ENCODE measurements around the gene ADAMTS12.

DNA sequence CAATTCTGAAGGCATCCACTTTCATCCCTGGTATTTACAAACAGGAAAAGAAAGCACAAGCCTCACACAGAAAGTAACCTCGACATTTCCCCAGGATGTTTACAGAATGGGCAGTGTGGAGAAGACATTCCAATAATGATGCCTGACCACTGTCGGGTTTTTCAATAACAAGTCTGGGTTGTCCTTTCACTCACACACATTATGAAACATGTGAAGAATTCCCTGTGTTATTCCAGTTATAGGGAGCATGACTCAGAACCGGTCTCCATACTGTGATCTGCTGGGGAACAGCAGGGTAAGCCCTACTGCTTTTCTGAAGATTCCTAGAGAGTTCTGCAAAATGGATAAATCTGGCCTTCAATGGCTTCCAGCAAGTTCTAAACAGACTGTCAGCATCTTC lies 155.3 kb downstream of the ADAMTS12 start:
- TF ChIP-seq ZNF263 (CRISPR knock-in tag; IDR thresholded peaks at IDR 0.05; ENCODE audit: borderline replicate concordance) (no peak), MAFF (IDR thresholded peaks at IDR 0.05; ENCODE audit: low read length) (no peak), KDM1A (IDR thresholded peaks at IDR 0.05) (no peak), CEBPB (tag; IDR thresholded peaks at IDR 0.05) (no peak), ZBTB8A (IDR thresholded peaks at IDR 0.05; ENCODE audit: partially characterized antibody) (no peak), ZNF589 (CRISPR knock-in tag; IDR thresholded peaks at IDR 0.05; ENCODE audit: low read depth) (no peak), FOS (IDR thresholded peaks at IDR 0.05; ENCODE audit: extremely low read depth, insufficient read length) (no peak), ZNF780A (CRISPR knock-in tag; IDR thresholded peaks at IDR 0.05) (no peak), SETDB1 (IDR thresholded peaks at IDR 0.05; ENCODE audit: low read length) (no peak)
- TF ChIP-seq, protein P1, sequence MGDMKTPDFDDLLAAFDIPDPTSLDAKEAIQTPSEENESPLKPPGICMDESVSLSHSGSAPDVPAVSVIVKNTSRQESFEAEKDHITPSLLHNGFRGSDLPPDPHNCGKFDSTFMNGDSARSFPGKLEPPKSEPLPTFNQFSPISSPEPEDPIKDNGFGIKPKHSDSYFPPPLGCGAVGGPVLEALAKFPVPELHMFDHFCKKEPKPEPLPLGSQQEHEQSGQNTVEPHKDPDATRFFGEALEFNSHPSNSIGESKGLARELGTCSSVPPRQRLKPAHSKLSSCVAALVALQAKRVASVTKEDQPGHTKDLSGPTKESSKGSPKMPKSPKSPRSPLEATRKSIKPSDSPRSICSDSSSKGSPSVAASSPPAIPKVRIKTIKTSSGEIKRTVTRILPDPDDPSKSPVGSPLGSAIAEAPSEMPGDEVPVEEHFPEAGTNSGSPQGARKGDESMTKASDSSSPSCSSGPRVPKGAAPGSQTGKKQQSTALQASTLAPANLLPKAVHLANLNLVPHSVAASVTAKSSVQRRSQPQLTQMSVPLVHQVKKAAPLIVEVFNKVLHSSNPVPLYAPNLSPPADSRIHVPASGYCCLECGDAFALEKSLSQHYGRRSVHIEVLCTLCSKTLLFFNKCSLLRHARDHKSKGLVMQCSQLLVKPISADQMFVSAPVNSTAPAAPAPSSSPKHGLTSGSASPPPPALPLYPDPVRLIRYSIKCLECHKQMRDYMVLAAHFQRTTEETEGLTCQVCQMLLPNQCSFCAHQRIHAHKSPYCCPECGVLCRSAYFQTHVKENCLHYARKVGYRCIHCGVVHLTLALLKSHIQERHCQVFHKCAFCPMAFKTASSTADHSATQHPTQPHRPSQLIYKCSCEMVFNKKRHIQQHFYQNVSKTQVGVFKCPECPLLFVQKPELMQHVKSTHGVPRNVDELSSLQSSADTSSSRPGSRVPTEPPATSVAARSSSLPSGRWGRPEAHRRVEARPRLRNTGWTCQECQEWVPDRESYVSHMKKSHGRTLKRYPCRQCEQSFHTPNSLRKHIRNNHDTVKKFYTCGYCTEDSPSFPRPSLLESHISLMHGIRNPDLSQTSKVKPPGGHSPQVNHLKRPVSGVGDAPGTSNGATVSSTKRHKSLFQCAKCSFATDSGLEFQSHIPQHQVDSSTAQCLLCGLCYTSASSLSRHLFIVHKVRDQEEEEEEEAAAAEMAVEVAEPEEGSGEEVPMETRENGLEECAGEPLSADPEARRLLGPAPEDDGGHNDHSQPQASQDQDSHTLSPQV (IDR thresholded peaks at IDR 0.05), result no peak
